Panc1 (cell line): ENCODE results near the gene GRIK3.

ENCODE experiments used
- SIN3A ChIP-seq: IDR thresholded peaks from 2 replicates; pipeline ENCODE4 v1.6.1; 2012; ENCODE audit warnings: low read depth, mild to moderate bottlenecking, low read length, moderate library complexity, borderline replicate concordance; ENCODE audit not compliant: insufficient read depth
- TF ChIP-seq, protein P1 (sequence below): fragments of 450-650 bp; IDR thresholded peaks from 2 replicates; pipeline ENCODE4 v1.5.1; 2017; ENCODE audit warnings: mild to moderate bottlenecking

DNA sequence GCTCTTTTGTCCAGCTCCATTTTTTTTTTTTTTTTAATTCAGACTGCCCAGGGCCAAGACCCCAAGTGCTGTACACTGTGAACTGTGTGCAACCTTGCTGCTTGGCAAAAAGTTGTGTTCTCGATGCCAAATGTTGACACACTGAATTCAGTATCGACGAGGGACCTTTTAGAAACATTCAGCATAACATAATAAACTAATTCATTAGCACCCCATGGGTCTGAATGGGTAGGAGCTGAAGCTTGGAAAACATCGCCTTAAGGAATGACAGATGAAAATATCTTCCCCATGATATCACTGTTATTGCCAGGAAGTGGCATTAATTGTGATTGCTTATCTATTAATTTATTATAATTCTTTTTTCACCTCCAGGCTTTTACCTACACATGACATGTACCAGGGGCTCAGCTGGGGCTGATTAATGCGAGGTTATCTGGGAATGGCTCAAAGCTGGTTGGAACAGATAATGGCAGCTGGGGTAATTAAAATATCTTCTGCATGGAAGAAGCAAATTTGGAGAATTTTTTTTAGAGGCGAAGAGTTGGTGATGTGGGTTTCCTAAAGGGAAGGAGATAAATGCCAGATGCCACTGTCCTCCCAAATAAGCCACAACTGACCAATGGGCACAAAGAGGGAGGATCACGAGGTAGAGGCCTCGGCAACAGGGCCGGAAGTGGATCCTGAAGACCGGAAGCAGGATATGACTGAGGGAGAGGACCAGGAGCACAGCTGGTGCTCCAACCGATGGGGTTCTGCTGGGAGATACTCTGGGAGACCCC is 169.3 kb downstream of the GRIK3 start:
- TF ChIP-seq, protein P1, sequence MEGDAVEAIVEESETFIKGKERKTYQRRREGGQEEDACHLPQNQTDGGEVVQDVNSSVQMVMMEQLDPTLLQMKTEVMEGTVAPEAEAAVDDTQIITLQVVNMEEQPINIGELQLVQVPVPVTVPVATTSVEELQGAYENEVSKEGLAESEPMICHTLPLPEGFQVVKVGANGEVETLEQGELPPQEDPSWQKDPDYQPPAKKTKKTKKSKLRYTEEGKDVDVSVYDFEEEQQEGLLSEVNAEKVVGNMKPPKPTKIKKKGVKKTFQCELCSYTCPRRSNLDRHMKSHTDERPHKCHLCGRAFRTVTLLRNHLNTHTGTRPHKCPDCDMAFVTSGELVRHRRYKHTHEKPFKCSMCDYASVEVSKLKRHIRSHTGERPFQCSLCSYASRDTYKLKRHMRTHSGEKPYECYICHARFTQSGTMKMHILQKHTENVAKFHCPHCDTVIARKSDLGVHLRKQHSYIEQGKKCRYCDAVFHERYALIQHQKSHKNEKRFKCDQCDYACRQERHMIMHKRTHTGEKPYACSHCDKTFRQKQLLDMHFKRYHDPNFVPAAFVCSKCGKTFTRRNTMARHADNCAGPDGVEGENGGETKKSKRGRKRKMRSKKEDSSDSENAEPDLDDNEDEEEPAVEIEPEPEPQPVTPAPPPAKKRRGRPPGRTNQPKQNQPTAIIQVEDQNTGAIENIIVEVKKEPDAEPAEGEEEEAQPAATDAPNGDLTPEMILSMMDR = no peak
- no peak for TF ChIP-seq SIN3A
